Stimulated activated CD4-positive, alpha-beta T cell treated with anti-CD3 and anti-CD28 coated beads, Interleukin-1b, Interleukin-23, amount 100 ng/mL, for 24 hours (primary cell): ENCODE measurements around the gene ACAD10.

Experiments used
- DNase-seq, 4 experiments: peaks; one replicate each; pipeline ENCODE4 v3.0.0-alpha.2; 2020; ENCODE audit warnings: low read depth in 4 of 4, low spot score in 1 of 4

Gene ACAD10

GRCh38 chr12:111775205-111776193, 89.6 kb downstream of the ACAD10 start:
- DNase-seq, result no peak

DNA sequence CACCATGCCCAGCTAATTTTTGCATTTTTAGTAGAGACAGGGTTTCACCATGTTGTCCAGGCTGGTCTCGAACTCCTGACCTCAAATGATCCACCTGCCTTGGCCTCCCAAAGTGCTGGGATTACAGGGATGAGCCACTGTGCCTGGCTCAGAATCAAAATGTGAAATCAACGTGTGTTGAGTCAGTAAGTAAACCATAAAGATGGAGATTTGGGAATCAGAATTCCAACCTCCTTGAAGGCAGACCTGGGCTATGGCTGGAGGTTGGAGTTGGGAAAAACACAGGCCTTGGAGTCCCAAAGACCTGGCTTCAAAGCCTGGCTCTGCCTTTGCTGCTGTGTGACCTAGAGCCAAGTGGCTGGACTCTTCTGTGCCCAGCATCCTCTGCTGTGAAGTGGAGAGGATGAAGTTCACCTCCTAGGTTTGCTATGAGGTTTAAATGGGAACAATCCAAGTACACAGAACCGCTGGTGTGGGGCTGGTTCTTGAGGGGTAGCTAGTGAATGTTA, 91.0 kb downstream of the ACAD10 start:
- DNase-seq, result no peak

DNA sequence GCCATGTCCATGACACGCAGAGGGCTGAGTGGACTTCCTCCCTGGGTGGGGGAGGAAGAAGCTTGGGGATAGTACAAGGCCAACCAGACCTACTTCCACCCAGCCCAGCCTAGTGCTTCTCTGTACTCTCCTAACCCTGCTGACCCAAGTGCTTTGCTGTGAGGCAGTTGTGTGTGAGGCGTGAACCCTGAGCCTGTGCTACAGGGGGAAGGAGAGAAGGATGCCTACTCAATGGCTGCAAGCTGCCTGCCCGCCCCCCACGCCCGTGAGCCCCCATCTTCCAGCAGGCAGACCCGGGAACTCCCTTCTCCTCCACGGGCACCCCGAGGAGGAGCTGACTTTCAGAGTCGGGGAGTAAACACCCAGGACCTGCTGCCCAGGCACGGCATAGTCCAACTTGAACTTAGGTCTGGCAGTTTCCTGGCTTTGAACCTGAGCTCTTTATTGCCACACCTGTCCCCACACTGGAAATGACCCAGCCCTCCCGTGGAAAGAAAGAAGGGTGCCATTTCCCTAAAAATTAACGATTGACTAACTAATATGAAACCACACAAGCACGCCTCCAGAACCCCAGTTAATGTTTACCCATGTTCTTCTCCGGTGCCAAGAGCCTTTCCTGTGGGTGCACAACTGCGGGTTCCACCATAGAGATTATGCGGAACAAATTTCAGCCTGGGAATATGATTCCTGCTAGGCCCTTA, 91.6 kb downstream of the ACAD10 start:
- DNase-seq, result no peak

- DNase-seq, result no peak
Observed at GRCh38 chr12:111780166-111780565, 94.3 kb downstream of the ACAD10 start.

- no peak for DNase-seq
Observed at GRCh38 chr12:111780615-111781014, 94.8 kb downstream of the ACAD10 start.

DNA sequence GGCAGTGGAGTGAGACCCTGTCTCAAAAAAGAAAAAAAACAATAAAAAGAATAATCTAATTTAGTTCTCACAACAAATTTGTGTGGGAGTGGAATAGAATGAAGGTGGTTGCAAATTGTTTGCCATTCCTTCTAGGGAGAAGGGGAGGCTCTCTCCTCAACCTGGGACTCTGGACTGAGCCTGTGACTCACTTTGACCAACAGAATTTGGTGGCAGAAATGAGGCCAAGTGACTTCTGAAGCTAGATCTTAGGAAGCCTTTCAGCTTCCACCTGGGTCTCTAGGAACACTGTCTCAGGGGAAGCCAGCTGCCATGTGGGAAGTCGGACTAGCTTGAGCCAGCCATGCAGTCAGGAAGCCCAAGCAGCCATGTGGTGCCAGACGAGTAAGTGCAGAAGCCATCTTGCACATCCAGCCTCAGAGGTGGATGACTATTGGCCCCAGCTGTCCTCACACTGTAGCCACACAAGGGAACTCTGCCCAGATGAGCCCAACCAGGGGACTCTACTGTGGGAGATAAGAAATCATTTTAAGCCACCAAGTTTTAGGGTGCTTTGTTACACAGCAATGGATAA, 95.3 kb downstream of the ACAD10 start:
- no peak for DNase-seq

- DNase-seq, result no peak
Observed at GRCh38 chr12:111783046-111783445, 97.2 kb downstream of the ACAD10 start.

DNA sequence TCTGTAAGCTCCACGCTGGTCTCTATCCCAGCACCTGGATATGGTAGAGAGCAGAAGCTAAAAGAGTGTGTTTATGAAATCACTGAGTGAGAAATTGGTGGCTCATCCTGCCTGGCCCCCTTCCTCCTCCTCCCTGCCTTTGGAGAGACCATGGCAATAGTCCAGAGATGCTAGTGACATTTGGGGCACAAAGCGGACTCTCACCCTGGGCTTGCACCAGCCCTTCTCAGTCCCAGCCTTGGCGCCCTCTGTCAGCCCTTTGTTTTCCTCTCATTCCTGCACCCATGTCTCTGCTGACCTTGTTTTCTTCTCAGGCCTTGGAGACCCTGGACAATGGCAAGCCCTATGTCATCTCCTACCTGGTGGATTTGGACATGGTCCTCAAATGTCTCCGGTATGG, 99.1 kb downstream of the ACAD10 start:
- DNase-seq, result no peak

DNA sequence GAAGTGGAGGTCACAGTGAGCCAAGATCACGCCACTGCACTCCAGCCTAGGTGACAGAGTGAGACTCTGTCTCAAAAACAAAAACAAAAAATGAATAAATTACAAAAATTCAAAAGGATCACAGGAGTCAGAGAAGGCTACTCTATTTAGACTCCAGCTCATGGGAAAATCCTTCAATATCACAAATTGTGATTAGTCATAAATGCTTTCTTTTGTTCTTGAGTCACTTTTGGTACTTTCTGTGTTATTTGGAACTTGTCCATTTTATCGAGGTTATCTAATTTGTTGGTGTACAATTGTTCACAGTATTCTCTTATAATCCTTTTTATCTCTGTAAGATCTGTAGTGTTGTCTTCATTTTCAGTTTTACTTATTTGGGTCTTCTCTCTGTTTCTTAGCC, 99.8 kb downstream of the ACAD10 start:
- no peak for DNase-seq

DNA sequence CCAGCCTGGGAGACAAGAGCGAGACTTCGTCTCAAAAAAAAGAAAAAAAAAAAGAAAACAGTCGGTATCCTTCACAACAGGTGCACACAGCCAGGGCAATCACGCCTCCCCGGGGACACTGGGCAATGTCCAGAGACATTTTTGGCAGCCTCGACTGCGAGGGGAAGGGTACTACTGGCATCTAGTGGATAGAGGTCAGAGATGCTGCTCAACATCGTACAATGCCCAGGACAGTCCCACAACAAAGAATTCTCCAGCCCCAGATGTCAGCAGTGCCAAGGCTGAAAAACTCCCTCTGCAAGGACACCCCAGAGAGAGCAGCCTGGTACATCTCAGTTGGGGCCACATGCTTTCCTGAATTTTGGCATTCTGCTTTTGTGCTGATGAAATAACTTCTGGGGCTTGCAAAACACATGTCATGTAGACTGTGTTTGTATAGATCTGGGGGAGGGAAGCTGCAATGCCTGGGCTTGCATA, 102.4 kb downstream of the ACAD10 start:
- DNase-seq, result no peak

DNA sequence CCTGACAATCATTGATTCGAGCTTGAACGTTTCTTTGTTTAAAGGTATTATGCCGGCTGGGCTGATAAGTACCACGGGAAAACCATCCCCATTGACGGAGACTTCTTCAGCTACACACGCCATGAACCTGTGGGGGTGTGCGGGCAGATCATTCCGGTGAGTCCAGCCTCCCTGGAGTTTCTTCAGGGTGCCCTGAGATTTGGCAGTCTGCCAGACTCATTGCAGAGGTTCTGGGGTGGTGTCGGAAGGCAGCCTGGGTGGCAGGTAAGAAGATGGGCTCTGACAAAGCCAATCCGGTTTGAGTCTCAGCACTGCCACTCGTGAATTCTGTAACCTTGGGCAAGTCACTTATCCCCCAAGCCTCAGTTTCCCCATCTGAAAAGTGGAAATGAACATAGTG, 103.9 kb downstream of the ACAD10 start:
- no peak for DNase-seq

DNA sequence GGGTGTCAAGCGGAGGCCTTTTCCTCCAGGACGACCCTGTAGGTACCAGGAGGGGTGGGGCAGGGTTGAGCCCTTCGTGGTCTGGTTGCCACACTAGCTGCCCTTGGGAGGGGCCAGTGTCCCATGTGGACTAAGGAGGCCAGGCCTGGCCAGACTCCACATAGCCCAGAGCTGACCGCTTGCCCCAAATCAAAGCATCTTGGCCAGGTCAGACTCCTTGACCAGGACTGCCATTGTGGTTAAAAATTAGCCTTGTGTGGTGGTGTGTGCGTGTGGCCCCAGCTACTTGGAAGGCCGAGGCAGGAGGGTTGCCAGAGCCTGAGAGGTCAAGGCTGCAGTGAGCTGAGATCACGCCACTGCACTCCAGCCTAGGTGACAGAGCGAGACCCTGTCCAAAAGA, 105.7 kb downstream of the ACAD10 start:
- DNase-seq, result no peak

DNA sequence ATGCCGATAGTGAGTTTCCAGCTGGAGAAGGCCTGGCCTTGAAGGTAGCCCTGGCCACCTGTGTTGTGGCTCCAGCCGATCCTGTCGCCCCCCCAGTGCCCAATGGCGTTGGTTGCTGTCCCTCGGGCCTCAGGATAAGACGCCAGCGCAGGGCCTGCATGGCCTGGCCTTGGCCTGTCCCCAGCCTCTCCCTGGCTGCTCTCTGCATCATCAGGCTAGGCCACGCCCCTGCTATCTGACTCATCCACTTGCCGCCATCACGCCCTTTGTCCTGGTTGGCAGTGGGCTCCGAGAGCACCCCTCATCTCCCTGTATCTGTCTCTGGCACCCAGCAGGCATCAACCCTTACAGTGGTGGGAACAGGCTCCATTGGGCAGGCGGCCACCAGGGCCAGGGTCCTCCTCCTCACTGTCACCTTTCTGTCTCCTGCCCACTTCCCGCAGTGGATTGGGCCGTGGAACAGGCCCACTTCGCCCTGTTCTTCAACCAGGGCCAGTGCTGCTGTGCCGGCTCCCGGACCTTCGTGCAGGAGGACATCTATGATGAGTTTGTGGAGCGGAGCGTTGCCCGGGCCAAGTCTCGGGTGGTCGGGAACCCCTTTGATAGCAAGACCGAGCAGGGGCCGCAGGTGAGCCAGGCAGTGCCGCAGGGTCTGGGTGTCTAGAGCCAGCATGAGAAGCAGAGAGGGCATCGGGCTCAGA, 106.5 kb downstream of the ACAD10 start:
- DNase-seq, result no peak

DNA sequence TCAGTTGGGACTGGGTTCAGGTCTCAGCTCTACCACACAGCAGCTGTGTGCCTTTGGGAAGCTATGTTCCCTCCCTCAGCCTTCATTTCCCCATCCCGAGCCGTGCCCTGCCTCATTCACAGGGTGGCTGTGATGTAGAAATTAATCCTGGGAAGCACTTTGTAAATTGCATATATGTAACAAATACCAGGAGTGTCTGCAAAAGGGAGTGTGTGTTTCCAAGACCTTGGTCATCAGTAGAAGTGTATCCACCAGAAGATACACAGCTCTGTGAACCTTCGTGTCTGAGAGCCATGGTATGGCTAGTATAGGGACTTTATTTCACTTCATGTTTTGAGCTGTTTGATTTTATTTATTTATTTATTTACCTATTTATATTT, 107.0 kb downstream of the ACAD10 start:
- no peak for DNase-seq

DNA sequence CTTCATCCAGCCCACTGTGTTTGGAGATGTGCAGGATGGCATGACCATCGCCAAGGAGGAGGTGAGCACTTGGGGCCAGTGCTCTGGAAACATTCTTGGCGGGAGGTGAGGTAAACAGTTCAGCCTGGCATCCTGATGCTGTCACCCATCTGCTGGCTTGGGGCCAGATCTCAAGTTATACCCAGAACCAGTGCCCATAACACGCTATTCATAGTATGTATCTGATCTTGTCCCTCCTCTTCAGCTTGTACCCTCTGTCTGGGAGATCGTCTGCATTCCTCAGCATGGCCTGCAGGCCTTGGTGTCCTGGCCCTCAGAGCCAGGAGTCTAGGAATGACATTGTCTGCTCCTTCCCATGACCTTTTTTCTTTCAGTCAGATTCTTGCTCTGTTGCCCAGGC, 112.3 kb downstream of the ACAD10 start:
- no peak for DNase-seq

- DNase-seq, result no peak
Observed at GRCh38 chr12:111799758-111800157, 113.9 kb downstream of the ACAD10 start.

DNA sequence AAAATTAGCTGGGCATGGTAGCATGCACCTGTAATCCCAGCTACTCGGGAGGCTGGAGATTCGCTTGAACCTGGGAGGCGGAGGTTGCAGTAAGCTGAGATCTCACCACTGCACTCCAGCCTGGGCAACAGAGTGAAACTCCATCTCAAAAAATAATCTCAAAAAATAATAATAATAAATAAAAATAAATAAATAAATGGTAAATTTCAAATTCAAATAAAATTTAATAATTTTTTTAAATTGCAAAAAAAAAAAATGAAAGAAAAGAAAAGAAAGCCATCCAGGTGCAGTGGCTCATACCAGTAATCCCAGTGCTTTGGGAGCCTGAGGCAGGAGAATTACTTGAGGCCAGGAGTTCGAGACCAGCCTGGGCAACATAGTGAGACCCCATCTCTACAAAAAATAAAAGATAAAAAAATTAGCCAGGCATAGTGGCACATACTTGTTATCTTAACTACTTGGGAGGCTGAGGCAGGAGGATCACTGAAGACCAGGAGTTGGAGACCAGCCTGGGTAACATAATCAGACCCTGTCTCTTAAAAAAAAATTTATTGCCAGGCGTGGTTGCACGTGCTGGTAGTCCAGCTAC, 117.3 kb downstream of the ACAD10 start:
- DNase-seq, result no peak

GRCh38 chr12:111803851-111804250, 118.0 kb downstream of the ACAD10 start:
- no peak for DNase-seq

- DNase-seq, result no peak
Observed at GRCh38 chr12:111806304-111806703, 120.5 kb downstream of the ACAD10 start.
